ENCODE results near the gene ANKMY2. TPM values are rescaled to one million over a fixed set of nuclear protein-coding genes. Genes with fewer than 3 reads are reported as not detected.

The ANKMY2 gene
- polyA plus RNA-seq, 3 donors: 4.8 to 7.5 (median 7.0) TPM

DNA sequence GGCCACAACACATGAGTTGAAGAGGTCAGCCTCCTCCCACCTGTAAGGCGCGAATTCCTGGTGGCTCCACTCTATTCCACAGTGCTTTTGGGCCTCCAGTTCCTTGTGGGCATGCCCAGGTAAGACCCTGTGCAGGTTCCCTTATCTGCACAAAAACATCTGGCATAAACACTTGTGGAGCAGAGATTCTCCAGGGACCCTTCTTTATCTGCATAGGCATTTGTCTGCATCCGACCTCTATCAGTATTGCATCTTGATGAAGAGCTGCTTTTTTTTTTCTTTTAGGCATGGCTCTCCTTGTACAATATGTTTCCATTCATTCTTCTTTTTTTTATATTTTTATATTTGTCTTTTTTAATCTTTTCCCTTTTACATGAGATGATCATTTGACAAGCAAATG, 58.4 kb downstream of the ANKMY2 start:
- Mint-ChIP-seq H3K36me3 (no peaks in the 10 kb centered on the region), H3K27ac (peak overlapping the region in 1 of 7 donors; percentile 28), H3K9me3 (peaks cover 0 to 12% (median 4%) of the 10 kb centered on the region in 7 donors), H3K27me3 (ENCODE audit: low read depth in 3 of 3) (peaks cover 0 to 6% (median 2%) of the 10 kb centered on the region in 3 donors), H3K4me3 (no peak overlapping the region), H3K4me1 (no peaks in the 10 kb centered on the region)
- Histone ChIP-seq H3K27me3 (ENCODE audit: control insufficient read depth in 2 of 2, insufficient read depth in 2 of 2, low read length in 2 of 2) (no peaks in the 10 kb centered on the region), H2AFZ (ENCODE audit: insufficient read depth, low read depth, low read length, poor library complexity, severe bottlenecking) (no peak overlapping the region), H3K9me3 (replicated peaks in 1 of 2; ENCODE audit: control insufficient read depth in 1 of 2, insufficient read depth in 1 of 2, low read length in 2 of 2) (peaks cover 0 to 12% of the 10 kb centered on the region in 2 donors), H3K4me2 (replicated peaks; ENCODE audit: extremely low read depth, low read length, poor library complexity, severe bottlenecking) (no peak overlapping the region), H3K27ac (ENCODE audit: low read depth in 1 of 2, low read length in 2 of 2) (no peak overlapping the region), H3K4me1 (ENCODE audit: control insufficient read depth in 1 of 2, insufficient read depth in 2 of 2, low read length in 2 of 2) (no peaks in the 10 kb centered on the region), H4K20me1 (ENCODE audit: insufficient read depth, low read length) (no peaks in the 10 kb centered on the region), H3K9ac (ENCODE audit: insufficient read depth, low read length, poor library complexity, severe bottlenecking) (no peak overlapping the region), H3K79me2 (ENCODE audit: insufficient read depth, low read length) (no peaks in the 10 kb centered on the region), H3K4me3 (replicated peaks in 1 of 3; ENCODE audit: low read depth in 2 of 3, low read length in 3 of 3) (no peak overlapping the region), H3K36me3 (replicated peaks in 1 of 2; ENCODE audit: control insufficient read depth in 1 of 2, insufficient read depth in 2 of 2, low read length in 2 of 2) (no peaks in the 10 kb centered on the region)
- TF ChIP-seq CTCF (IDR thresholded peaks at IDR 0.05): no peak
- whole genome bisulfite sequencing (ENCODE audit: insufficient coverage): 100% methylated on average over 2 of the region's 3 CpGs
- intact Hi-C loops (cut with micrococcal nuclease): no loop called here
- DNase-seq: no peak

DNA sequence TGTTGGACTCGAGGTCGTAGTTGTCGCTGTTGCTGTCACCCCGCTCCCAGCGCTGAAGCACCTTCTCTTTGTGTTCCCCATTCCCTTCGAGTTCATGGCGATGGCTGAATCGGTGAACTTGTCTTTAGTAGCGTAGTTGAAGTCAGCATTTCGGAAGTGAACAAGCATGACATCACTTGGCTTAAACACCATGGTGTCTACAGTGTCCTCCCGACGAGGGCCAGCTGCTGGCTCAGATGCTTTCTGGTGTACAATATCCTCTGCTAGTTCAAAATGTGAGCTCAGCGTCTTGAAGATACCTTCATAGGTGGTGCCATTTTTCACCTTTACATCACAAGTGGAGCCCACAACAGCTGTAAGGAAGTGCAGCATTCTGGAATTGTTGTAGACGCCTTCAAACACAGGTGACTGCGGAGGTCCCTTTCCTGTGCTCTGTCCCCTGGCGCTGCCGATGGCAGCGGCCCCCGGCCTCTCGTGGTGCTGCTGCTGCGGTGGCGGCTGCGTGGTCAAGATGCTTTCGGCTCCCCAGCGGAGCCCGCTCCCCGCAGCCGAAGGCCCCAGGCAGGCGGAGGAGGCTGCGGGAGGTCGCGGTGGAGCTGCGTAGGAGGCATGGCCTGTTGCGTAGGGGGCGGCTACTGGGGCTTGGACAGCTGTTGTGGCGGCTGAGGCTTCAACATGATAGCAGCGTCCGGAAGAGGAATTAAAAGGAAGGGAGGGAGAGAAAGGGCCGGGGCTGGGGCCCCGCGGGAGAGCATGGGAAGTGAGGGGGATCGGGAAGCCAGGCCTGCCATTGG, 59.3 kb downstream of the ANKMY2 start:
- Mint-ChIP-seq H3K4me3 (peak overlapping the region; percentile 15 to 47), H3K36me3 (no peaks in the 10 kb centered on the region), H3K27me3 (ENCODE audit: low read depth in 3 of 3) (peaks cover 0 to 6% (median 2%) of the 10 kb centered on the region in 3 donors), H3K27ac (no peak overlapping the region), H3K4me1 (no peaks in the 10 kb centered on the region), H3K9me3 (peaks cover 0 to 12% (median 4%) of the 10 kb centered on the region in 7 donors)
- H3K4me3 ChIP-seq (replicated peaks in 1 of 3; ENCODE audit: low read depth in 2 of 3, low read length in 3 of 3): no peak overlapping the region
- DNase-seq: no peak
- WGBS (ENCODE audit: insufficient coverage): 72% methylated on average over 38 of the region's 42 CpGs
- H4K20me1 ChIP-seq (ENCODE audit: insufficient read depth, low read length): no peaks in the 10 kb centered on the region
- H3K27ac ChIP-seq (ENCODE audit: low read depth in 1 of 2, low read length in 2 of 2): no peak overlapping the region
- H3K27me3 ChIP-seq (ENCODE audit: control insufficient read depth in 2 of 2, insufficient read depth in 2 of 2, low read length in 2 of 2): no peaks in the 10 kb centered on the region
- intact Hi-C loops (cut with micrococcal nuclease): no loop called here
- H3K4me1 ChIP-seq (ENCODE audit: control insufficient read depth in 1 of 2, insufficient read depth in 2 of 2, low read length in 2 of 2): no peaks in the 10 kb centered on the region
- no peaks in the 10 kb centered on the region for H3K79me2 ChIP-seq (ENCODE audit: insufficient read depth, low read length)
- no peaks in the 10 kb centered on the region for H3K36me3 ChIP-seq (replicated peaks in 1 of 2; ENCODE audit: control insufficient read depth in 1 of 2, insufficient read depth in 2 of 2, low read length in 2 of 2)
- no peak overlapping the region for H3K9ac ChIP-seq (ENCODE audit: insufficient read depth, low read length, poor library complexity, severe bottlenecking)
- peaks cover 0 to 12% of the 10 kb centered on the region in 2 donors for H3K9me3 ChIP-seq (replicated peaks in 1 of 2; ENCODE audit: control insufficient read depth in 1 of 2, insufficient read depth in 1 of 2, low read length in 2 of 2)
- H2AFZ ChIP-seq (ENCODE audit: insufficient read depth, low read depth, low read length, poor library complexity, severe bottlenecking): no peak overlapping the region
- H3K4me2 ChIP-seq (replicated peaks; ENCODE audit: extremely low read depth, low read length, poor library complexity, severe bottlenecking): peak overlapping the region; percentile 36
- TF ChIP-seq CTCF (IDR thresholded peaks at IDR 0.05): no peak
